Endothelial cell of umbilical vein (primary cell): ENCODE data around the gene GRID2. TPM values are rescaled to one million over a fixed set of nuclear protein-coding genes. Genes with fewer than 3 reads are reported as not detected.

ENCODE experiments used
- BruUV-seq: library from RNA; stranded (reverse); fragments of 400-500 nt; replicated peaks from 2 replicates; lab custom pipeline; 2021; lab: Mats Ljungman, UMichigan
- CTCF ChIA-PET: fragments of 300-600, 350-600 bp; sonication (Branson Sonifier 250); formaldehyde crosslinking; loops from one replicate; lab custom pipeline; 2021; ENCODE audit warnings: antibody characterized with exemption, inconsistent platforms; lab: Charles Lee
- POLR2A ChIA-PET: fragments of 300-600, 350-600 bp; sonication (Branson Sonifier 250); formaldehyde crosslinking; loops from one replicate; lab custom pipeline; 2021; ENCODE audit warnings: antibody characterized with exemption, inconsistent platforms; lab: Charles Lee
- DNase-seq: peaks from one replicate; pipeline ENCODE4 v3.0.0-alpha.2; 2011; ENCODE audit warnings: low read depth, low spot score
- FAIRE-seq: peaks from 2 replicates; lab custom pipeline; 2011; peaks lifted over from hg19 to GRCh38; lab: Jason Lieb, UNC
- H2AFZ ChIP-seq: 2 replicates; pipeline ENCODE4 v1.6.0; 2012; ENCODE audit warnings: low read depth, low read length, control low read depth, inconsistent platforms
- H3K27ac ChIP-seq: 2 replicates; pipeline ENCODE4 v1.5.1; 2011; ENCODE audit warnings: low read depth, mild to moderate bottlenecking, control low read depth, low read length, moderate library complexity; ENCODE audit not compliant: insufficient read depth
- H3K27me3 ChIP-seq, 2 experiments: 2 replicates each; pipeline versions ENCODE4 v1.6.0 to v1.6.1; 2011; ENCODE audit warnings: low read length in 2 of 2, mixed read lengths in 1 of 2; ENCODE audit not compliant: control insufficient read depth in 2 of 2, insufficient read depth in 2 of 2
- H3K36me3 ChIP-seq, 2 experiments: 2 replicates in 1 of 2; 3 replicates in 1 of 2; pipeline ENCODE4 v1.5.1; 2011; ENCODE audit warnings: low read length in 2 of 2, mild to moderate bottlenecking in 1 of 2, moderate library complexity in 1 of 2; ENCODE audit not compliant: control insufficient read depth in 2 of 2, insufficient read depth in 2 of 2; ENCODE audit errors: extremely low read depth in 1 of 2
- H3K4me1 ChIP-seq: 3 replicates; pipeline ENCODE4 v1.5.1; 2011; ENCODE audit warnings: mild to moderate bottlenecking, low read length; ENCODE audit not compliant: control insufficient read depth, insufficient read depth; ENCODE audit errors: extremely low read depth
- H3K4me2 ChIP-seq: 2 replicates; pipeline ENCODE4 v1.6.1; 2011; ENCODE audit warnings: low read length, control low read depth, mixed read lengths; ENCODE audit not compliant: insufficient read depth
- H3K4me3 ChIP-seq, 3 experiments: fragments of 200-600 bp in 1 of 3; sonication (generic), shearing (Covaris generic) in 1 of 3; replicated peaks in 1 of 3; 2 replicates each; pipeline ENCODE4 v1.5.1; 2011 to 2016; ENCODE audit warnings: control low read depth in 3 of 3, low read length in 3 of 3, mild to moderate bottlenecking in 2 of 3, inconsistent platforms in 1 of 3, low read depth in 1 of 3, moderate library complexity in 1 of 3; ENCODE audit not compliant: insufficient read depth in 1 of 3
- H3K79me2 ChIP-seq: 2 replicates; pipeline ENCODE4 v1.6.0; 2012; ENCODE audit warnings: low read length, inconsistent platforms; ENCODE audit not compliant: control insufficient read depth, insufficient read depth
- H3K9ac ChIP-seq: replicated peaks from 2 replicates; pipeline ENCODE3; 2011; ENCODE audit warnings: low read length, control low read depth; ENCODE audit not compliant: insufficient read depth; ENCODE audit errors: extremely low read depth
- H3K9me1 ChIP-seq: replicated peaks from 3 replicates; pipeline ENCODE4 v1.6.0; 2011; ENCODE audit warnings: mild to moderate bottlenecking, low read length; ENCODE audit not compliant: control insufficient read depth, insufficient read depth; ENCODE audit errors: extremely low read depth
- H3K9me3 ChIP-seq: replicated peaks from 2 replicates; pipeline ENCODE4 v1.5.1; 2012; ENCODE audit warnings: low read length, inconsistent platforms; ENCODE audit not compliant: control insufficient read depth, insufficient read depth
- H4K20me1 ChIP-seq: replicated peaks from 2 replicates; pipeline ENCODE3; 2011; ENCODE audit warnings: mild to moderate bottlenecking, low read length; ENCODE audit not compliant: control insufficient read depth, insufficient read depth; ENCODE audit errors: extremely low read depth
- EZH2 ChIP-seq: IDR thresholded peaks from 2 replicates; pipeline ENCODE4 v1.6.1; 2012; ENCODE audit warnings: borderline replicate concordance, low read depth, mild to moderate bottlenecking, moderate library complexity, low read length, inconsistent platforms; ENCODE audit not compliant: severe bottlenecking
- FOS ChIP-seq: IDR thresholded peaks from 2 replicates; pipeline ENCODE4 v1.6.1; 2011; ENCODE audit warnings: mild to moderate bottlenecking, low read length, moderate library complexity, borderline replicate concordance; ENCODE audit not compliant: insufficient read depth
- GATA2 ChIP-seq: IDR thresholded peaks from 2 replicates; pipeline ENCODE4 v1.7.0; 2011; ENCODE audit warnings: low read depth, mild to moderate bottlenecking, moderate library complexity, mixed read lengths, low read length; ENCODE audit not compliant: insufficient read length, insufficient read depth
- JUN ChIP-seq: IDR thresholded peaks from 2 replicates; pipeline ENCODE4 v1.6.1; 2011; ENCODE audit warnings: borderline replicate concordance, low read depth; ENCODE audit not compliant: insufficient read length, insufficient read depth
- MYC ChIP-seq: IDR thresholded peaks from one replicate; pipeline ENCODE4 v1.6.1; 2011; ENCODE audit warnings: mild to moderate bottlenecking, low read depth, low read length
- POLR2A ChIP-seq: IDR thresholded peaks from 2 replicates; pipeline ENCODE4 v1.6.1; 2012; ENCODE audit warnings: low read depth, mild to moderate bottlenecking, control low read depth, low read length
- POLR2AphosphoS5 ChIP-seq: IDR thresholded peaks from 2 replicates; pipeline ENCODE4 v1.6.1; 2012; ENCODE audit warnings: low read depth, mild to moderate bottlenecking, control low read depth, low read length, moderate library complexity; ENCODE audit not compliant: insufficient read depth
- dilution Hi-C: fragments of 300-500 bp; cut with MboI; formaldehyde crosslinking; loops from one replicate; pipeline ENCODE4 v1.15.0; 2019; ENCODE audit warnings: low sequenced_read_pairs; ENCODE audit not compliant: extremely low pct_ligation_motif_present
- intact Hi-C: fragments of 100-400 bp; cut with micrococcal nuclease; formaldehyde crosslinking; loops from one replicate; pipeline ENCODE4 v1.10.0; 2022
- polyA plus RNA-seq, 4 experiments: library from polyadenylated mRNA; depleted of rRNA in 3 of 4; stranded (reverse) in 3 of 4; unstranded in 1 of 4; fragments of >200 nt; gene quantifications; 2 replicates each; pipeline versions ENCODE4 v1.2.1 to v1.2.3, GENCODE V29; 2011 to 2012; ENCODE audit warnings: missing spikeins in 1 of 4
- total RNA-seq: library from RNA; stranded (reverse); gene quantifications from 2 replicates; pipeline ENCODE4 v1.2.3, GENCODE V29; 2021
- TF ChIP-seq, protein P1 (sequence below), 2 donors: IDR thresholded peaks; 1 replicate in 1 of 2; 2 replicates in 1 of 2; pipeline ENCODE4 v1.5.1; 2011; ENCODE audit warnings: low read length in 2 of 2, mild to moderate bottlenecking in 2 of 2, moderate library complexity in 2 of 2, control low read depth in 1 of 2, inconsistent platforms in 1 of 2, low read depth in 1 of 2; ENCODE audit not compliant: insufficient read depth in 1 of 2; ENCODE audit errors: extremely low read depth in 1 of 2
- TF ChIP-seq, protein P2 (sequence below): IDR thresholded peaks from 2 replicates; pipeline ENCODE4 v1.6.1; 2011; ENCODE audit not compliant: insufficient read depth, insufficient read length

The GRID2 gene
- total and polyA plus RNA-seq, 2 donors (not counting 3 experiments of a cell fraction or from before 2014, with no cell fraction given): not detected

DNA sequence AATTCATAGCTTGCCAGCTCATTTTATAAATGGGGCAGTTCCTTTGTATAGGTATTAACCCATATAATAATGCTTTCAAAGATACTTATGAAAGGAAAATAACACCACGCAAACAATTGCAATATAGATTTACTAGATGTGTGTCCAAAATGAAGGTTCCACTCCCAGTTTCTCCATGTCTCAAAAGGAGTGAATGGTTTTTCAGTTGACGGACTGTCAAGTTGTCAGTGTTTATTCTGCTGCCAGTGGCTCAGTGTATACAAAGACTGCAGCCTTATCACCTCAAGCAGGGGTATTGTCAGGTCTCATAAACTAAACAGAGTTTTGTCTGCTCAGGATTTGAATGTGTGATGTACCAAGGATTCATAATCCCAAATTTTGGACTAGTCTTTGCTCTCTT is 939.5 kb downstream of the GRID2 start:
- Histone ChIP-seq H2AFZ (no peak overlapping the region), H3K27me3 (no peaks in the 10 kb centered on the region), H3K9me1 (no peaks in the 10 kb centered on the region), H4K20me1 (no peaks in the 10 kb centered on the region), H3K27ac (no peak overlapping the region), H3K36me3 (no peaks in the 10 kb centered on the region), H3K4me3 (no peak overlapping the region), H3K9me3 (no peaks in the 10 kb centered on the region), H3K9ac (no peak overlapping the region), H3K4me1 (no peaks in the 10 kb centered on the region), H3K4me2 (no peak overlapping the region), H3K79me2 (no peaks in the 10 kb centered on the region)
- dilution Hi-C loops: no loop called here
- POLR2A ChIA-PET: no interaction called here
- intact Hi-C loops: no loop called here
- TF ChIP-seq EZH2 (no peak), POLR2A (no peak), POLR2AphosphoS5 (no peak), MYC (no peak), GATA2 (no peak), FOS (no peak), JUN (no peak)
- TF ChIP-seq, protein P1, sequence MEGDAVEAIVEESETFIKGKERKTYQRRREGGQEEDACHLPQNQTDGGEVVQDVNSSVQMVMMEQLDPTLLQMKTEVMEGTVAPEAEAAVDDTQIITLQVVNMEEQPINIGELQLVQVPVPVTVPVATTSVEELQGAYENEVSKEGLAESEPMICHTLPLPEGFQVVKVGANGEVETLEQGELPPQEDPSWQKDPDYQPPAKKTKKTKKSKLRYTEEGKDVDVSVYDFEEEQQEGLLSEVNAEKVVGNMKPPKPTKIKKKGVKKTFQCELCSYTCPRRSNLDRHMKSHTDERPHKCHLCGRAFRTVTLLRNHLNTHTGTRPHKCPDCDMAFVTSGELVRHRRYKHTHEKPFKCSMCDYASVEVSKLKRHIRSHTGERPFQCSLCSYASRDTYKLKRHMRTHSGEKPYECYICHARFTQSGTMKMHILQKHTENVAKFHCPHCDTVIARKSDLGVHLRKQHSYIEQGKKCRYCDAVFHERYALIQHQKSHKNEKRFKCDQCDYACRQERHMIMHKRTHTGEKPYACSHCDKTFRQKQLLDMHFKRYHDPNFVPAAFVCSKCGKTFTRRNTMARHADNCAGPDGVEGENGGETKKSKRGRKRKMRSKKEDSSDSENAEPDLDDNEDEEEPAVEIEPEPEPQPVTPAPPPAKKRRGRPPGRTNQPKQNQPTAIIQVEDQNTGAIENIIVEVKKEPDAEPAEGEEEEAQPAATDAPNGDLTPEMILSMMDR (IDR thresholded peaks at IDR 0.05; ENCODE audit: extremely low read depth in 1 of 2, insufficient read depth in 1 of 2, low read depth in 1 of 2, low read length in 2 of 2): no peak
- TF ChIP-seq, protein P2, sequence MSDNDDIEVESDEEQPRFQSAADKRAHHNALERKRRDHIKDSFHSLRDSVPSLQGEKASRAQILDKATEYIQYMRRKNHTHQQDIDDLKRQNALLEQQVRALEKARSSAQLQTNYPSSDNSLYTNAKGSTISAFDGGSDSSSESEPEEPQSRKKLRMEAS: no peak
- no TSS peak for BruUV-seq
- DNase-seq: no peak
- CTCF ChIA-PET: interaction anchor here (1.2 kb wide), 1 partner anchor 44 kb away, joined by 3 read pairs; no protein-coding TSS in a partner anchor
- no peak for FAIRE-seq
